ENCODE measurements around the gene IL1RAPL1. TPM values are rescaled to one million over a fixed set of nuclear protein-coding genes. Genes with fewer than 3 reads are reported as not detected.
A peak's percentile ranks its signal among the peaks of the same experiment; 100 is the strongest.

IL1RAPL1 gene
- total and polyA plus RNA-seq, 2 donors (not counting 1 experiment from before 2014, with no cell fraction given): 0.25 to 2.8 TPM

DNA sequence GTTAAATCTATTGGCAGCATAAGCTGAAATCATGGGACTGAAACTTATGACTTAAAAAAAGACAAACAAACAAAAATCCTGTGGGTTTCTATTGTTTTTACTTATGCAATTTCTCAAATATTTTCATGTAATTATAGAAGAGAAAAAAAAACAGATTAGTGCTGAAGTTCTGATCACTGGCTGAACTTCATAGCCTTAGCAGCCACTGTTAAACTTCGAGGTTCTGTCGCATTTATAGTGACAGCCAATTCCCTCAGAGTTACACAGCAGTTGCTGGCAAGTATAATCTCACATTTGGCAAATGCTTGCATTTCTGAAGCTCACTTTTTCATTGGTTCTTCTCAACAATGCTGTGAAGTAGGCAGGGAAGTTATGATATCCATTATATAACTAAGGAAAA lies 879.2 kb downstream of the IL1RAPL1 start:
- H3K79me2 ChIP-seq (ENCODE audit: control insufficient read depth, insufficient read depth, low read length): no peaks in the 10 kb centered on the region
- peak; percentile 13 to 30 for DNase-seq (ENCODE audit: low read depth in 2 of 2)
- no peaks in the 10 kb centered on the region for H3K4me1 ChIP-seq (ENCODE audit: control insufficient read depth, extremely low read depth, insufficient read depth, low read length)
- no peak for TF ChIP-seq EZH2 (IDR thresholded peaks at IDR 0.05; ENCODE audit: low read length, missing control alignments)
- TF ChIP-seq, protein P1, sequence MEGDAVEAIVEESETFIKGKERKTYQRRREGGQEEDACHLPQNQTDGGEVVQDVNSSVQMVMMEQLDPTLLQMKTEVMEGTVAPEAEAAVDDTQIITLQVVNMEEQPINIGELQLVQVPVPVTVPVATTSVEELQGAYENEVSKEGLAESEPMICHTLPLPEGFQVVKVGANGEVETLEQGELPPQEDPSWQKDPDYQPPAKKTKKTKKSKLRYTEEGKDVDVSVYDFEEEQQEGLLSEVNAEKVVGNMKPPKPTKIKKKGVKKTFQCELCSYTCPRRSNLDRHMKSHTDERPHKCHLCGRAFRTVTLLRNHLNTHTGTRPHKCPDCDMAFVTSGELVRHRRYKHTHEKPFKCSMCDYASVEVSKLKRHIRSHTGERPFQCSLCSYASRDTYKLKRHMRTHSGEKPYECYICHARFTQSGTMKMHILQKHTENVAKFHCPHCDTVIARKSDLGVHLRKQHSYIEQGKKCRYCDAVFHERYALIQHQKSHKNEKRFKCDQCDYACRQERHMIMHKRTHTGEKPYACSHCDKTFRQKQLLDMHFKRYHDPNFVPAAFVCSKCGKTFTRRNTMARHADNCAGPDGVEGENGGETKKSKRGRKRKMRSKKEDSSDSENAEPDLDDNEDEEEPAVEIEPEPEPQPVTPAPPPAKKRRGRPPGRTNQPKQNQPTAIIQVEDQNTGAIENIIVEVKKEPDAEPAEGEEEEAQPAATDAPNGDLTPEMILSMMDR (conservative IDR thresholded peaks at IDR 0.05 in 1 of 2, IDR thresholded peaks at IDR 0.05 in 1 of 2; ENCODE audit: low read depth in 1 of 2, low read length in 2 of 2): no peak
- no peak overlapping the region for H2AFZ ChIP-seq (ENCODE audit: low read length)
- H3K4me2 ChIP-seq (ENCODE audit: extremely low read depth, insufficient read depth, low read length): no peak overlapping the region
- no peaks in the 10 kb centered on the region for H3K9me3 ChIP-seq (ENCODE audit: control insufficient read depth, insufficient read depth, low read depth, low read length)
- no peaks in the 10 kb centered on the region for H3K27me3 ChIP-seq (ENCODE audit: control insufficient read depth, insufficient read depth, low read length)
- H3K27ac ChIP-seq (ENCODE audit: insufficient read depth, low read length): no peak overlapping the region
- H4K20me1 ChIP-seq (ENCODE audit: control insufficient read depth, extremely low read depth, insufficient read depth, low read length): no peaks in the 10 kb centered on the region
- H3K36me3 ChIP-seq (ENCODE audit: control insufficient read depth, insufficient read depth, low read length): no peaks in the 10 kb centered on the region
- no peak overlapping the region for H3K4me3 ChIP-seq (replicated peaks in 1 of 4; ENCODE audit: control extremely low read depth in 1 of 4, insufficient read depth in 1 of 4, low read depth in 3 of 4, low read length in 4 of 4)
- no peak overlapping the region for H3K9ac ChIP-seq (ENCODE audit: insufficient read depth, low read length)

DNA sequence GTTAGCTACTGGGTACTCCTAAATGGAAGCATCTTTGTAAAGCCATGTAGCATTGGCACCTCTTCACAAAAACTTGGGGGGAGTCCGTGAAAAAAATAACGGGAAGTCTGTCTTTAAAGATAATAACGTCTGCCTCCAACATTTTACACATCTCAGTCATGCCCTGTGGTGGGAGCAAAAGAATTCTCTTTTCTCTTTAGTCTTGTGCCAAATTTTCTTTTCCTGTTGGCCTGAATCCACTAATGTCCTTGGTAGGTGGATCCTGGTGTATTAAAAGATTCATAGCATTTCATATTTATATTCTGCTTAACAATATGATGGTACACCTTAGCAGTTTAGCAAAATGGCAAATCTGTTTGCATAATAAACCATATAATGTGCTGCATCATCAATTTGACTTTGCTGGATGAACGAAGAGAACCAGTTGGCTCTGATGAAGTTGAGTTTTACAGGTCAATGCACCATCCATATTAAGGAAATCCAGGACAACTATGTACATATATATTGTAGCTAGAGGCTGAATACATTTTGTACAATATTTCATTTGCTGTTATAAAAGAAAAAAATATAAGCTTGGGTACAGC lies 881.8 kb downstream of the IL1RAPL1 start:
- Histone ChIP-seq H2AFZ (ENCODE audit: low read length) (no peak overlapping the region), H3K36me3 (ENCODE audit: control insufficient read depth, insufficient read depth, low read length) (no peaks in the 10 kb centered on the region), H3K9me3 (ENCODE audit: control insufficient read depth, insufficient read depth, low read depth, low read length) (no peaks in the 10 kb centered on the region), H4K20me1 (ENCODE audit: control insufficient read depth, extremely low read depth, insufficient read depth, low read length) (no peaks in the 10 kb centered on the region), H3K27me3 (ENCODE audit: control insufficient read depth, insufficient read depth, low read length) (no peaks in the 10 kb centered on the region), H3K4me3 (replicated peaks in 1 of 4; ENCODE audit: control extremely low read depth in 1 of 4, insufficient read depth in 1 of 4, low read depth in 3 of 4, low read length in 4 of 4) (no peak overlapping the region), H3K4me2 (ENCODE audit: extremely low read depth, insufficient read depth, low read length) (no peak overlapping the region), H3K4me1 (ENCODE audit: control insufficient read depth, extremely low read depth, insufficient read depth, low read length) (no peaks in the 10 kb centered on the region), H3K9ac (ENCODE audit: insufficient read depth, low read length) (no peak overlapping the region), H3K27ac (ENCODE audit: insufficient read depth, low read length) (no peak overlapping the region), H3K79me2 (ENCODE audit: control insufficient read depth, insufficient read depth, low read length) (no peaks in the 10 kb centered on the region)
- DNase-seq (ENCODE audit: low read depth in 2 of 2): peak in 1 of 2 donors; percentile 36
- TF ChIP-seq EZH2 (IDR thresholded peaks at IDR 0.05; ENCODE audit: low read length, missing control alignments): no peak
- TF ChIP-seq, protein P1 (conservative IDR thresholded peaks at IDR 0.05 in 1 of 2, IDR thresholded peaks at IDR 0.05 in 1 of 2; ENCODE audit: low read depth in 1 of 2, low read length in 2 of 2): no peak

DNA sequence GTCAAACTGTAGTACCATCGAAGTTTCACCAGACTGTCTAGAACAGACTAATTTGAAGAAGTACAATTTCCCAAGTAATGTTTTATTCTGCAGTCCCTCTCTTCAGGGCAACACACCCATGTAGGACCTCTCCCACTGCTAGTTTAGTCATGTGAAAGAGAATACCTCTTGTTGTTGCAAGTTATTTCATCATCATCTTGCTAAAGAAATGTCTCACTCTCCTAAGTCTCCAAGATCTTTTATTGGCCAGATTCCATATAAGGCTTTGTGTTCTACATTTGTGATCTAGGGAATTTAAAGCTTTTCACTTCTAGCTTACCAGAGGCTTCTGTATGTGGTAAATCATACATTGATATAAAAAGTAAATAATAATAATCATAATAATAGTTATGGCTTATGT lies 882.8 kb downstream of the IL1RAPL1 start:
- H3K4me2 ChIP-seq (ENCODE audit: extremely low read depth, insufficient read depth, low read length): no peak overlapping the region
- TF ChIP-seq, protein P1 (conservative IDR thresholded peaks at IDR 0.05 in 1 of 2, IDR thresholded peaks at IDR 0.05 in 1 of 2; ENCODE audit: low read depth in 1 of 2, low read length in 2 of 2): no peak
- TF ChIP-seq EZH2 (IDR thresholded peaks at IDR 0.05; ENCODE audit: low read length, missing control alignments): no peak

More for the DNA sequence above, 882.8 kb downstream of the IL1RAPL1 start:
- H3K9me3 ChIP-seq (ENCODE audit: control insufficient read depth, insufficient read depth, low read depth, low read length): no peaks in the 10 kb centered on the region
- H3K79me2 ChIP-seq (ENCODE audit: control insufficient read depth, insufficient read depth, low read length): no peaks in the 10 kb centered on the region
- no peak overlapping the region for H3K27ac ChIP-seq (ENCODE audit: insufficient read depth, low read length)
- no peaks in the 10 kb centered on the region for H4K20me1 ChIP-seq (ENCODE audit: control insufficient read depth, extremely low read depth, insufficient read depth, low read length)
- no peaks in the 10 kb centered on the region for H3K27me3 ChIP-seq (ENCODE audit: control insufficient read depth, insufficient read depth, low read length)
- H3K9ac ChIP-seq (ENCODE audit: insufficient read depth, low read length): no peak overlapping the region
- H3K4me3 ChIP-seq (replicated peaks in 1 of 4; ENCODE audit: control extremely low read depth in 1 of 4, insufficient read depth in 1 of 4, low read depth in 3 of 4, low read length in 4 of 4): no peak overlapping the region
- DNase-seq (ENCODE audit: low read depth in 2 of 2): peak; percentile 41 to 90
- H3K36me3 ChIP-seq (ENCODE audit: control insufficient read depth, insufficient read depth, low read length): no peaks in the 10 kb centered on the region
- no peak overlapping the region for H2AFZ ChIP-seq (ENCODE audit: low read length)
- no peaks in the 10 kb centered on the region for H3K4me1 ChIP-seq (ENCODE audit: control insufficient read depth, extremely low read depth, insufficient read depth, low read length)

Data from fibroblast of lung (primary cell).